Liver (tissue), 9 donors: ENCODE results near the gene TMEM119. TPM values are rescaled to one million over a fixed set of nuclear protein-coding genes. Genes with fewer than 3 reads are reported as not detected.
"Not testable (repeated sequence)": the region's sequence is repeated elsewhere in the genome, so short reads cannot be mapped to it uniquely, and the experiment has no call there.

Source experiments
- DNase-seq: peaks from one replicate; pipeline ENCODE4 v3.0.0-alpha.2; 2017; ENCODE audit warnings: low spot score
- H3K27ac ChIP-seq, 2 donors: one replicate each; pipeline ENCODE4 v1.7.0; 2013; ENCODE audit warnings: inconsistent platforms in 2 of 2, low read length in 2 of 2, control low read depth in 1 of 2, low read depth in 1 of 2, mild to moderate bottlenecking in 1 of 2
- H3K27me3 ChIP-seq, 4 donors: one replicate each; pipeline versions ENCODE4 v1.6.1 to v1.7.0; 2013; ENCODE audit warnings: low read length in 3 of 4, inconsistent platforms in 1 of 4, mild to moderate bottlenecking in 1 of 4, moderate library complexity in 1 of 4; ENCODE audit not compliant: control insufficient read depth in 4 of 4, insufficient read depth in 4 of 4
- H3K36me3 ChIP-seq, 4 donors: one replicate each; pipeline versions ENCODE4 v1.6.1 to v1.7.0; 2013; ENCODE audit warnings: low read length in 3 of 4, mild to moderate bottlenecking in 3 of 4, low read depth in 1 of 4, moderate library complexity in 1 of 4; ENCODE audit not compliant: control insufficient read depth in 4 of 4, insufficient read depth in 3 of 4
- H3K4me1 ChIP-seq, 4 donors: one replicate each; pipeline versions ENCODE4 v1.6.1 to v1.7.0; 2013; ENCODE audit warnings: low read length in 3 of 4, mild to moderate bottlenecking in 3 of 4, moderate library complexity in 1 of 4; ENCODE audit not compliant: control insufficient read depth in 4 of 4, insufficient read depth in 4 of 4
- H3K4me3 ChIP-seq, 3 donors: one replicate each; pipeline versions ENCODE4 v1.6.1 to v1.7.0; 2013; ENCODE audit warnings: low read length in 3 of 3, control low read depth in 1 of 3, low read depth in 1 of 3, mild to moderate bottlenecking in 1 of 3
- H3K9ac ChIP-seq, 2 donors: one replicate each; pipeline ENCODE4 v1.7.0; 2013; ENCODE audit warnings: low read length in 2 of 2, mild to moderate bottlenecking in 2 of 2, moderate library complexity in 2 of 2, control low read depth in 1 of 2, low read depth in 1 of 2
- H3K9me3 ChIP-seq, 4 donors: one replicate each; pipeline versions ENCODE4 v1.6.1 to v1.7.0; 2013; ENCODE audit warnings: low read length in 3 of 4; ENCODE audit not compliant: control insufficient read depth in 4 of 4
- FOXA1 ChIP-seq: IDR thresholded peaks from 2 replicates; pipeline ENCODE4 v1.6.1; 2016; ENCODE audit warnings: antibody characterized with exemption
- FOXA2 ChIP-seq: IDR thresholded peaks from 2 replicates; pipeline ENCODE4 v1.6.1; 2016; ENCODE audit warnings: antibody characterized with exemption
- GABPA ChIP-seq, 2 donors: IDR thresholded peaks in 1 of 2; conservative IDR thresholded peaks in 1 of 2; 2 replicates each; pipeline ENCODE4 v1.6.1; 2016; ENCODE audit warnings: antibody characterized with exemption in 2 of 2, mild to moderate bottlenecking in 1 of 2, moderate library complexity in 1 of 2
- HNF4A ChIP-seq, 2 donors: conservative IDR thresholded peaks; 2 replicates each; pipeline ENCODE4 v1.6.1; 2016; ENCODE audit warnings: antibody characterized with exemption in 2 of 2, mild to moderate bottlenecking in 2 of 2
- HNF4G ChIP-seq: IDR thresholded peaks from 2 replicates; pipeline ENCODE4 v1.6.1; 2016; ENCODE audit warnings: antibody characterized with exemption
- JUND ChIP-seq, 2 donors: IDR thresholded peaks; 2 replicates each; pipeline ENCODE4 v1.6.1; 2016; ENCODE audit warnings: antibody characterized with exemption in 2 of 2
- NR2F2 ChIP-seq: IDR thresholded peaks from 2 replicates; pipeline ENCODE4 v1.6.1; 2016; ENCODE audit warnings: antibody characterized with exemption
- RAD21 ChIP-seq, 2 donors: IDR thresholded peaks; 2 replicates each; pipeline ENCODE4 v1.6.1; 2016; ENCODE audit warnings: antibody characterized with exemption in 2 of 2, mild to moderate bottlenecking in 2 of 2
- SP1 ChIP-seq: IDR thresholded peaks from 2 replicates; pipeline ENCODE4 v1.6.1; 2018; ENCODE audit warnings: antibody characterized with exemption, mild to moderate bottlenecking
- YY1 ChIP-seq: IDR thresholded peaks from 2 replicates; pipeline ENCODE4 v1.6.1; 2016; ENCODE audit warnings: antibody characterized with exemption, mild to moderate bottlenecking
- WGBS: extraction: QIAGEN DNeasy Blood & Tissue Kit; methylation state at CpG from one replicate; pipeline ENCODE4 v1.1.7; 2013; 5-methylcytosine and 5-hydroxymethylcytosine counted together
- polyA plus RNA-seq, 2 donors: library from polyadenylated mRNA; stranded (reverse) in 1 of 2; unstranded in 1 of 2; fragments of 200-250 nt in 1 of 2; fragments of >200 nt in 1 of 2; fragmentation: Nextera tagmentation in 1 of 2; extraction: Ambion mirVana in 1 of 2; gene quantifications; one replicate each; pipeline versions ENCODE4 v1.2.1 to v1.2.3, GENCODE V29; 2013 to 2015
- total RNA-seq, 2 donors: library from RNA; depleted of rRNA; stranded (reverse); fragments of >200 nt; gene quantifications; one replicate each; pipeline ENCODE4 v1.2.3, GENCODE V29; 2014
- TF ChIP-seq, protein P1 (sequence below): IDR thresholded peaks from 2 replicates; pipeline ENCODE4 v1.6.1; 2016; ENCODE audit warnings: antibody characterized with exemption
- TF ChIP-seq, protein P2 (sequence below): IDR thresholded peaks from 2 replicates; pipeline ENCODE4 v1.6.1; 2016; ENCODE audit warnings: antibody characterized with exemption, mild to moderate bottlenecking
- TF ChIP-seq, protein P3 (sequence below): IDR thresholded peaks from 2 replicates; pipeline ENCODE4 v1.6.1; 2016; ENCODE audit warnings: antibody characterized with exemption
- TF ChIP-seq, protein P4 (sequence below): fragments of 150-350 bp; IDR thresholded peaks from 2 replicates; pipeline ENCODE4 v1.5.1; 2017; ENCODE audit warnings: improper control_type of control experiment, low read depth, low read length; ENCODE audit not compliant: missing input control
- TF ChIP-seq, protein P5 (sequence below): IDR thresholded peaks from 2 replicates; pipeline ENCODE4 v1.6.1; 2016; ENCODE audit warnings: antibody characterized with exemption
- donor health status: healthy.
- donor health status: healthy.
- donor health status: healthy.
- donor health status: healthy.
- donor health status: healthy.

Gene TMEM119
- total and polyA plus RNA-seq, 4 donors: 0.14 to 2.6 (median 0.38) TPM

DNA sequence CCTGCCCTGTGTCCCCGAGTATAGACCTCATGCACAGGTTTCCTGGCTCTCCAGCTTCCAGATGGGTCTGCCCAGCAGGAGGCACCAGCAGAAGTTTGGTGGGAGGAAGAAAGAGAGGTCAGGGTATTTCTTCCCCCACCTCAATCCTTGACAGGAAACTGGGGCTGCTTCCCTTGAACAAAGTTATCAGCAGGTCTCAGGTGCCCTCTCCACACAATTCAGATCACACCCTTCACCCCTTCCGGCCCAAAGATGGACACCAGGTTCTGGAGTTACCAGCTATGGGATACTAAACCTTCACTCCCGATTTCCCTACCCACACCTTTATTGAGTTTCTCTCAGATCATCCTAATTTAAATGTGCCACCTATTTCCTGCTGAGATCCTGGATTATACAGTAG is 38.1 kb downstream of the TMEM119 start:
- Histone ChIP-seq H3K4me1 (peaks cover 6 to 53% (median 43%) of the 10 kb centered on the region in 4 donors), H3K27ac (no peak overlapping the region), H3K4me3 (peak overlapping the region; percentile 71 to 97 (median 95)), H3K9me3 (no peaks in the 10 kb centered on the region), H3K9ac (peak overlapping the region in 1 of 2 donors; percentile 77), H3K27me3 (no peaks in the 10 kb centered on the region), H3K36me3 (peaks cover 0 to 7% (median 3%) of the 10 kb centered on the region in 4 donors)
- WGBS: 54% methylated on average over 3 of the region's 3 CpGs
- TF ChIP-seq FOXA1: no peak
- no peak for TF ChIP-seq RAD21 (IDR thresholded peaks at IDR 0.05)
- TF ChIP-seq GABPA (IDR thresholded peaks at IDR 0.05 in 1 of 2, conservative IDR thresholded peaks at IDR 0.05 in 1 of 2): no peak
- TF ChIP-seq YY1: no peak
- TF ChIP-seq FOXA2: no peak
- TF ChIP-seq NR2F2: no peak
- TF ChIP-seq SP1: no peak
- TF ChIP-seq HNF4G: no peak
- no peak for TF ChIP-seq HNF4A (conservative IDR thresholded peaks at IDR 0.05)
- no peak for TF ChIP-seq JUND (IDR thresholded peaks at IDR 0.05)
- TF ChIP-seq, protein P1, sequence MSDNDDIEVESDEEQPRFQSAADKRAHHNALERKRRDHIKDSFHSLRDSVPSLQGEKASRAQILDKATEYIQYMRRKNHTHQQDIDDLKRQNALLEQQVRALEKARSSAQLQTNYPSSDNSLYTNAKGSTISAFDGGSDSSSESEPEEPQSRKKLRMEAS: no peak
- no peak for DNase-seq

DNA sequence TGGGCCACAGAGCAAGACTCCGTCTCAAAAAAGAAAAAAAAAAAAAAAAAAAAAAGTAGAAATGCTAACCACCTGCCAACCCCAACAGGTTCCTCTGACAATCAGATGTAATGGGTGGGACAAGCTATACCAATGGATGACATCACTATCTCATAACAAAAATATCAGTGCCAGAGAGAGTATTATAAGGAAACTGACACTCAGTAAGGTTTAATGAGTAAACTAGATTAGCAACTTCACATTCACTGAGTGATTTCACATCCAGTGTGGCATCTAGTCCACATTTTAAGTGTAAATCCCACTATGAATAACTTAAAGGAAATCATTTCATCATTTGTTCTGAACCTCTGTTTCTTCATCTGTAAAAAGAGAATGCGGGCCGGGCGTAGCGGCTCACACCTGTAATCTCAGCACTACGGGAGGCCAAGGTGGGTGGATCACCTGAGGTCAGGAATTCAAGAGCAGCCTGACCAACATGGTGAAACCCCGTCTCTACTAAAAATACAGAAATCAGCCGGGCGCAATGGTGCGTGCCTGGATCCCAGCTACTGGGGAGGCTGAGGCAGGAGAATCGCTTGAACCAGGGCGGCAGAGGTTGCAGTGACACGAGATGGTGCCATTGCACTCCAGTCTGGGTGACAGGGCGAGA is 38.8 kb downstream of the TMEM119 start:
- Histone ChIP-seq H3K9ac (no peak overlapping the region), H3K9me3 (no peaks in the 10 kb centered on the region), H3K27ac (no peak overlapping the region), H3K4me1 (peaks cover 6 to 53% (median 43%) of the 10 kb centered on the region in 4 donors), H3K4me3 (no peak overlapping the region), H3K36me3 (peaks cover 0 to 4% (median under 1%) of the 10 kb centered on the region in 4 donors), H3K27me3 (no peaks in the 10 kb centered on the region)
- DNase-seq: no peak
- 88% methylated on average over 14 of the region's 14 CpGs for WGBS
- TF ChIP-seq YY1 (no peak), FOXA1 (no peak), HNF4G (no peak), FOXA2 (no peak), JUND (IDR thresholded peaks at IDR 0.05) (no peak), SP1 (no peak)
- TF ChIP-seq, protein P2, sequence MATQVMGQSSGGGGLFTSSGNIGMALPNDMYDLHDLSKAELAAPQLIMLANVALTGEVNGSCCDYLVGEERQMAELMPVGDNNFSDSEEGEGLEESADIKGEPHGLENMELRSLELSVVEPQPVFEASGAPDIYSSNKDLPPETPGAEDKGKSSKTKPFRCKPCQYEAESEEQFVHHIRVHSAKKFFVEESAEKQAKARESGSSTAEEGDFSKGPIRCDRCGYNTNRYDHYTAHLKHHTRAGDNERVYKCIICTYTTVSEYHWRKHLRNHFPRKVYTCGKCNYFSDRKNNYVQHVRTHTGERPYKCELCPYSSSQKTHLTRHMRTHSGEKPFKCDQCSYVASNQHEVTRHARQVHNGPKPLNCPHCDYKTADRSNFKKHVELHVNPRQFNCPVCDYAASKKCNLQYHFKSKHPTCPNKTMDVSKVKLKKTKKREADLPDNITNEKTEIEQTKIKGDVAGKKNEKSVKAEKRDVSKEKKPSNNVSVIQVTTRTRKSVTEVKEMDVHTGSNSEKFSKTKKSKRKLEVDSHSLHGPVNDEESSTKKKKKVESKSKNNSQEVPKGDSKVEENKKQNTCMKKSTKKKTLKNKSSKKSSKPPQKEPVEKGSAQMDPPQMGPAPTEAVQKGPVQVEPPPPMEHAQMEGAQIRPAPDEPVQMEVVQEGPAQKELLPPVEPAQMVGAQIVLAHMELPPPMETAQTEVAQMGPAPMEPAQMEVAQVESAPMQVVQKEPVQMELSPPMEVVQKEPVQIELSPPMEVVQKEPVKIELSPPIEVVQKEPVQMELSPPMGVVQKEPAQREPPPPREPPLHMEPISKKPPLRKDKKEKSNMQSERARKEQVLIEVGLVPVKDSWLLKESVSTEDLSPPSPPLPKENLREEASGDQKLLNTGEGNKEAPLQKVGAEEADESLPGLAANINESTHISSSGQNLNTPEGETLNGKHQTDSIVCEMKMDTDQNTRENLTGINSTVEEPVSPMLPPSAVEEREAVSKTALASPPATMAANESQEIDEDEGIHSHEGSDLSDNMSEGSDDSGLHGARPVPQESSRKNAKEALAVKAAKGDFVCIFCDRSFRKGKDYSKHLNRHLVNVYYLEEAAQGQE: no peak
- TF ChIP-seq, protein P3, sequence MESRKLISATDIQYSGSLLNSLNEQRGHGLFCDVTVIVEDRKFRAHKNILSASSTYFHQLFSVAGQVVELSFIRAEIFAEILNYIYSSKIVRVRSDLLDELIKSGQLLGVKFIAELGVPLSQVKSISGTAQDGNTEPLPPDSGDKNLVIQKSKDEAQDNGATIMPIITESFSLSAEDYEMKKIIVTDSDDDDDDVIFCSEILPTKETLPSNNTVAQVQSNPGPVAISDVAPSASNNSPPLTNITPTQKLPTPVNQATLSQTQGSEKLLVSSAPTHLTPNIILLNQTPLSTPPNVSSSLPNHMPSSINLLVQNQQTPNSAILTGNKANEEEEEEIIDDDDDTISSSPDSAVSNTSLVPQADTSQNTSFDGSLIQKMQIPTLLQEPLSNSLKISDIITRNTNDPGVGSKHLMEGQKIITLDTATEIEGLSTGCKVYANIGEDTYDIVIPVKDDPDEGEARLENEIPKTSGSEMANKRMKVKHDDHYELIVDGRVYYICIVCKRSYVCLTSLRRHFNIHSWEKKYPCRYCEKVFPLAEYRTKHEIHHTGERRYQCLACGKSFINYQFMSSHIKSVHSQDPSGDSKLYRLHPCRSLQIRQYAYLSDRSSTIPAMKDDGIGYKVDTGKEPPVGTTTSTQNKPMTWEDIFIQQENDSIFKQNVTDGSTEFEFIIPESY: no peak
- TF ChIP-seq, protein P4, sequence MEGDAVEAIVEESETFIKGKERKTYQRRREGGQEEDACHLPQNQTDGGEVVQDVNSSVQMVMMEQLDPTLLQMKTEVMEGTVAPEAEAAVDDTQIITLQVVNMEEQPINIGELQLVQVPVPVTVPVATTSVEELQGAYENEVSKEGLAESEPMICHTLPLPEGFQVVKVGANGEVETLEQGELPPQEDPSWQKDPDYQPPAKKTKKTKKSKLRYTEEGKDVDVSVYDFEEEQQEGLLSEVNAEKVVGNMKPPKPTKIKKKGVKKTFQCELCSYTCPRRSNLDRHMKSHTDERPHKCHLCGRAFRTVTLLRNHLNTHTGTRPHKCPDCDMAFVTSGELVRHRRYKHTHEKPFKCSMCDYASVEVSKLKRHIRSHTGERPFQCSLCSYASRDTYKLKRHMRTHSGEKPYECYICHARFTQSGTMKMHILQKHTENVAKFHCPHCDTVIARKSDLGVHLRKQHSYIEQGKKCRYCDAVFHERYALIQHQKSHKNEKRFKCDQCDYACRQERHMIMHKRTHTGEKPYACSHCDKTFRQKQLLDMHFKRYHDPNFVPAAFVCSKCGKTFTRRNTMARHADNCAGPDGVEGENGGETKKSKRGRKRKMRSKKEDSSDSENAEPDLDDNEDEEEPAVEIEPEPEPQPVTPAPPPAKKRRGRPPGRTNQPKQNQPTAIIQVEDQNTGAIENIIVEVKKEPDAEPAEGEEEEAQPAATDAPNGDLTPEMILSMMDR: no peak
- TF ChIP-seq, protein P5, sequence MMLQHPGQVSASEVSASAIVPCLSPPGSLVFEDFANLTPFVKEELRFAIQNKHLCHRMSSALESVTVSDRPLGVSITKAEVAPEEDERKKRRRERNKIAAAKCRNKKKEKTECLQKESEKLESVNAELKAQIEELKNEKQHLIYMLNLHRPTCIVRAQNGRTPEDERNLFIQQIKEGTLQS: no peak
- TF ChIP-seq, protein P1: no peak

DNA sequence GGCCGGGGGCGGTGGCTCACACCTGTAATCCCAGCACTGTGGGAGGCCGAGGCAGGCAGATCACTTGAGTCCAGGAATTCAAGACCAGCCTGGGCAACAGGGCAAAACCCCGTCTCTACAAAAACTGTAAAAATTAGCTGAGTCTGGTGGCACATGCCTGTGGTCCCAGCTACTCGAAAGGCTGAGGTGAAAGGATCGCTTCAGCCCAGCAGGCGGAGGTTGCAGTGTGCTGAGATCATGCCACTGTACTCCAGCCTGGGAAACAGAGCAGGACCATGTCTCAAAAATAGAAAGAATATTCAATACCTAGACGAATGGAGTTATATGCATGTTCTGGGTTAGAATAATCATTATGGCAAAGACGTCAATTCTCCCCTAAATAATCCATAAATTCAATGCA is 42.5 kb downstream of the TMEM119 start:
- not testable (repeated sequence) for H3K36me3 ChIP-seq, DNase-seq, H3K9me3 ChIP-seq, H3K9ac ChIP-seq, H3K27me3 ChIP-seq, H3K27ac ChIP-seq, H3K4me3 ChIP-seq
- peaks cover 7 to 31% (median 24%) of the 10 kb centered on the region in 4 donors for H3K4me1 ChIP-seq
- WGBS: 94% methylated on average over 9 of the region's 9 CpGs
